HEK293T (cell line): Measurements from ENCODE around the gene GRAMD1B.

ENCODE experiments used
- BHLHE40 ChIP-seq: fragments of 450-650 bp; IDR thresholded peaks from 2 replicates; pipeline ENCODE4 v1.6.1; 2016; ENCODE audit warnings: mild to moderate bottlenecking, moderate library complexity, borderline replicate concordance
- LEF1 ChIP-seq: fragments of 450-650 bp; IDR thresholded peaks from 2 replicates; pipeline ENCODE4 v1.6.1; 2017; ENCODE audit warnings: mild to moderate bottlenecking, borderline replicate concordance
- TARDBP ChIP-seq: fragments of 450-650 bp; IDR thresholded peaks from 2 replicates; pipeline ENCODE4 v1.6.1; 2016

DNA sequence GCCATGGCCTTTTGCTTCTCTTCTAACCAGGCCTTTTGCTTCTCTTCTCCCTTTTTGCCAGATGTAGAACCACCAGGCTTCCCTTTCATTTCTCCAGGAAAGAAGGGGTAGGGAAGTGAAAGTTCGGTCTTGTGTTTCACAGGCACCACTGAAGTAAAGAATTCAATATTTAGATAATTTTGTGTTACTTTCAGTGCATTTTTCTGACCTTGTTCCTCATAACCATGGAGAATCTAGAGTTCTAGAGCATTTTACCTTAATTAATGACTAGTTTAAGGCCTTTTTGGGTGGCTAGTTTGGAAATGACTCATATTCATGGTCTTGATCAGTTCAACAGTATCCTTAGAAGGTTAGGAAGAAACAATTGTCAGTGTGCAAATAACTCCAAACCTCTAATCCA lies 22.7 kb downstream of the GRAMD1B start:
- TF ChIP-seq LEF1 = no peak
- TF ChIP-seq TARDBP = no peak
- no peak for TF ChIP-seq BHLHE40
